HepG2 (cell line): ENCODE measurements around the gene ALOXE3. TPM values are rescaled to one million over a fixed set of nuclear protein-coding genes. Genes with fewer than 3 reads are reported as not detected.

Experiments
- ATAC-seq: fragments of 200-7000 bp; cut with Tn5 transposase; 3 replicates; pipeline ENCODE4 v1.9.1; 2020; ENCODE audit warnings: mild to moderate bottlenecking, moderate library complexity
- BruUV-seq: library from RNA; stranded (reverse); fragments of 400-500 nt; replicated peaks from 2 replicates; lab custom pipeline; 2021; lab: Mats Ljungman, UMichigan
- CTCF ChIA-PET: fragments of 300-600 bp; formaldehyde crosslinking; extraction: SDS; loops from one replicate; lab custom pipeline; 2021; ENCODE audit warnings: low total read pairs, inconsistent platforms, low intra/inter-chr PET ratio; lab: Yijun Ruan, JAX
- POLR2A ChIA-PET: fragments of 350-600 bp; sonication (Branson Sonifier 250); formaldehyde crosslinking; loops from one replicate; lab custom pipeline; 2020; ENCODE audit warnings: antibody characterized with exemption, inconsistent platforms; lab: Yijun Ruan, JAX
- DNase-seq: peaks from one replicate; pipeline ENCODE4 v3.0.0-alpha.2; 2015; ENCODE audit warnings: low spot score
- FAIRE-seq: peaks from 3 replicates; lab custom pipeline; 2011; peaks lifted over from hg19 to GRCh38; lab: Jason Lieb, UNC
- H2AFZ ChIP-seq: one replicate; pipeline ENCODE4 v1.6.1; 2011; ENCODE audit warnings: low read length, inconsistent platforms
- H3K27ac ChIP-seq: fragments of 300-600 bp; 3 replicates; pipeline ENCODE4 v1.8.0; 2011; ENCODE audit warnings: mixed run types, mild to moderate bottlenecking, mixed read lengths, low read length, inconsistent platforms; ENCODE audit not compliant: insufficient read depth; ENCODE audit errors: extremely low read length
- H3K27me3 ChIP-seq, 2 experiments: fragments of 200-600 bp in 1 of 2; 2 replicates in 1 of 2; 3 replicates in 1 of 2; pipeline versions ENCODE4 v1.6.0 to v1.8.0; 2011; ENCODE audit warnings: low read length in 2 of 2, mild to moderate bottlenecking in 2 of 2, moderate library complexity in 2 of 2, inconsistent platforms in 1 of 2; ENCODE audit not compliant: insufficient read depth in 2 of 2, control insufficient read depth in 1 of 2
- H3K36me3 ChIP-seq, 2 experiments: fragments of 200-600 bp in 1 of 2; replicated peaks in 1 of 2; 2 replicates in 1 of 2; 3 replicates in 1 of 2; pipeline versions ENCODE4 v1.5.1 to v1.8.0; 2011; ENCODE audit warnings: low read length in 2 of 2, inconsistent platforms in 1 of 2; ENCODE audit not compliant: insufficient read depth in 2 of 2, control insufficient read depth in 1 of 2
- H3K4me1 ChIP-seq: 2 replicates; pipeline ENCODE4 v1.5.1; 2012; ENCODE audit warnings: low read length, inconsistent platforms; ENCODE audit not compliant: insufficient read depth
- H3K4me2 ChIP-seq: 2 replicates; pipeline ENCODE4 v1.6.0; 2011; ENCODE audit warnings: low read depth, low read length, inconsistent platforms
- H3K4me3 ChIP-seq, 3 experiments: fragments of 200-600 bp in 1 of 3; sonication (generic), shearing (Covaris generic) in 1 of 3; replicated peaks in 1 of 3; 2 replicates each; pipeline ENCODE4 v1.5.1; 2011 to 2016; ENCODE audit warnings: low read length in 3 of 3, inconsistent platforms in 2 of 3, low read depth in 2 of 3, mild to moderate bottlenecking in 2 of 3, control low read depth in 1 of 3, mixed read lengths in 1 of 3; ENCODE audit not compliant: insufficient read depth in 1 of 3
- H3K79me2 ChIP-seq: one replicate; pipeline ENCODE4 v1.6.1; 2011; ENCODE audit warnings: low read length, inconsistent platforms; ENCODE audit not compliant: insufficient read depth
- H3K9ac ChIP-seq: 2 replicates; pipeline ENCODE4 v1.6.0; 2011; ENCODE audit warnings: mild to moderate bottlenecking, low read depth, low read length, inconsistent platforms; ENCODE audit not compliant: insufficient read depth
- H3K9me3 ChIP-seq: 2 replicates; pipeline ENCODE4 v1.5.1; 2012; ENCODE audit warnings: mild to moderate bottlenecking, low read length
- H4K20me1 ChIP-seq: 2 replicates; pipeline ENCODE4 v1.6.0; 2011; ENCODE audit warnings: inconsistent platforms, mild to moderate bottlenecking, low read length, moderate library complexity; ENCODE audit not compliant: insufficient read depth
- ARID5B ChIP-seq: IDR thresholded peaks from 2 replicates; pipeline ENCODE4 v1.4.0; 2020; ENCODE audit warnings: mild to moderate bottlenecking, missing genetic modification reagents
- ARNT2 ChIP-seq: sonication (generic); formaldehyde crosslinking; IDR thresholded peaks from 2 replicates; pipeline ENCODE4 v1.8.0; 2022; ENCODE audit warnings: mild to moderate bottlenecking, low read depth, missing genetic modification reagents, moderate library complexity
- ELF1 ChIP-seq: sonication (generic); formaldehyde crosslinking; IDR thresholded peaks from 2 replicates; pipeline ENCODE4 v1.4.0; 2020; ENCODE audit warnings: missing genetic modification reagents
- IRX3 ChIP-seq: sonication (generic); formaldehyde crosslinking; IDR thresholded peaks from 2 replicates; pipeline ENCODE4 v1.8.1; 2023; ENCODE audit warnings: mild to moderate bottlenecking, low read depth, missing genetic modification reagents, borderline replicate concordance
- KLF16 ChIP-seq, 2 experiments: sonication (generic) in 1 of 2; formaldehyde crosslinking in 1 of 2; IDR thresholded peaks; 2 replicates each; pipeline versions ENCODE4 v1.6.1 to v1.8.0; 2016 to 2023; ENCODE audit warnings: missing genetic modification reagents in 2 of 2, missing compliant biosample characterization in 1 of 2
- KLF6 ChIP-seq: IDR thresholded peaks from 2 replicates; pipeline ENCODE4 v1.8.0; 2016; ENCODE audit warnings: missing biosample characterization, missing genetic modification reagents
- MED1 ChIP-seq: sonication (generic); formaldehyde crosslinking; IDR thresholded peaks from 2 replicates; pipeline ENCODE4 v1.4.0; 2020; ENCODE audit warnings: missing genetic modification reagents
- RBFOX2 ChIP-seq: fragments of 200-400 bp; formaldehyde crosslinking; IDR thresholded peaks from 2 replicates; pipeline ENCODE4 v1.6.1; 2017; ENCODE audit warnings: low read depth, mild to moderate bottlenecking, low read length
- SCMH1 ChIP-seq: sonication (generic); formaldehyde crosslinking; IDR thresholded peaks from 2 replicates; pipeline ENCODE4 v1.9.0; 2021; ENCODE audit warnings: missing genetic modification reagents, mild to moderate bottlenecking, borderline replicate concordance
- TAF1 ChIP-seq: sonication (generic); formaldehyde crosslinking; IDR thresholded peaks from 2 replicates; pipeline ENCODE4 v1.4.0; 2020; ENCODE audit warnings: missing genetic modification reagents
- ZBTB42 ChIP-seq: sonication (generic); formaldehyde crosslinking; IDR thresholded peaks from 2 replicates; pipeline ENCODE4 v1.5.0; 2020; ENCODE audit warnings: mild to moderate bottlenecking, missing genetic modification reagents
- ZNF180 ChIP-seq: sonication (generic); formaldehyde crosslinking; IDR thresholded peaks from 2 replicates; pipeline ENCODE4 v1.4.0; 2020; ENCODE audit warnings: low read depth, missing genetic modification reagents, borderline replicate concordance
- ZNF350 ChIP-seq: sonication (generic); formaldehyde crosslinking; IDR thresholded peaks from 2 replicates; pipeline ENCODE4 v1.4.0; 2020; ENCODE audit warnings: mild to moderate bottlenecking, low read depth, missing genetic modification reagents, borderline replicate concordance
- ZNF788 ChIP-seq: sonication (generic); formaldehyde crosslinking; IDR thresholded peaks from 2 replicates; pipeline ENCODE4 v1.5.0; 2020; ENCODE audit warnings: mild to moderate bottlenecking, missing genetic modification reagents, borderline replicate concordance
- WGBS: methylation state at CpG from one replicate; pipeline ENCODE4 v1.1.6; 2017; ENCODE audit warnings: low lambda C conversion rate; 5-methylcytosine and 5-hydroxymethylcytosine counted together
- in situ Hi-C: cut with HindIII; loops from 2 replicates; pipeline ENCODE4 v1.10.0; 2017; ENCODE audit warnings: low pct_unique_long_range_greater_than_20kb; ENCODE audit not compliant: extremely low pct_ligation_motif_present
- intact Hi-C: fragments of 100-400 bp; cut with micrococcal nuclease; formaldehyde crosslinking; loops from one replicate; pipeline ENCODE4 v1.10.0; 2022; ENCODE audit not compliant: unreplicated experiment
- polyA plus RNA-seq, 8 experiments: library from polyadenylated mRNA; depleted of rRNA in 3 of 8; stranded (reverse) in 7 of 8; unstranded in 1 of 8; fragments of >200 nt; fragmentation: Illumina TruSeq in 4 of 8; extraction: Trizol in 4 of 8; gene quantifications; 2 replicates each; pipeline versions ENCODE4 v1.2.1 to v1.2.3, GENCODE V29; 2011 to 2016; ENCODE audit warnings: low read depth in 4 of 8, missing spikeins in 1 of 8, mixed read lengths in 1 of 8; ENCODE audit not compliant: insufficient read depth in 1 of 8
- total RNA-seq, 5 experiments: library from RNA; depleted of rRNA; stranded (reverse); fragments of >200 nt; fragmentation: Illumina TruSeq; extraction: Trizol; gene quantifications; 2 replicates each; pipeline ENCODE4 v1.2.3, GENCODE V29; 2016; ENCODE audit warnings: low read depth in 1 of 5
- TF ChIP-seq, protein P1 (sequence below): sonication (generic); formaldehyde crosslinking; IDR thresholded peaks from 2 replicates; pipeline ENCODE4 v1.8.1; 2023; ENCODE audit warnings: mild to moderate bottlenecking, missing genetic modification reagents
- TF ChIP-seq, protein P2 (sequence below): sonication (generic); formaldehyde crosslinking; IDR thresholded peaks from 2 replicates; pipeline ENCODE4 v1.5.0; 2020; ENCODE audit warnings: missing genetic modification reagents

Gene ALOXE3
- total and polyA plus RNA-seq, 2 of the 13 experiments (the other 11 are each of a cell fraction or from before 2014, with no cell fraction given): 0.07 TPM; not detected in 1

- Histone ChIP-seq H3K9ac (peak overlapping the region; percentile 80), H3K27me3 (no peaks in the 10 kb centered on the region; a peak in 1 of 5 replicates), H2AFZ (no peak overlapping the region), H3K9me3 (no peaks in the 10 kb centered on the region), H3K4me1 (peaks cover 60% of the 10 kb centered on the region), H4K20me1 (no peaks in the 10 kb centered on the region), H3K36me3 (peaks cover 1 to 7% of the 10 kb centered on the region in 2 experiments; a peak in 3 of 5 replicates), H3K4me3 (peak overlapping the region; percentile 92 to 99 (median 98)), H3K27ac (peak overlapping the region; percentile 95), H3K4me2 (peak overlapping the region; percentile 91), H3K79me2 (peaks cover 18% of the 10 kb centered on the region)
- WGBS: 0% methylated on average over 4 of the region's 13 CpGs
- BruUV-seq: no TSS peak
- in situ Hi-C loops (no loop called here), intact Hi-C loops (no loop called here)
- ATAC-seq (peak; percentile 78), FAIRE-seq (peak; percentile 56), DNase-seq (no peak)
- ChIA-PET CTCF (interaction anchor here (0.7 to 0.9 kb wide), 2 partner anchors 25 to 70 kb away, joined by 3 read pairs; no protein-coding TSS in a partner anchor), POLR2A (interaction anchor here (0.7 to 2.6 kb wide), 15 partner anchors 9 to 131 kb away, joined by 3 to 149 read pairs (median 5); partner anchors contain the start of genes BORCS6, RANGRF, SLC25A35 and TMEM107)
- TF ChIP-seq KLF6 (0 out of 2 replicates have a peak, but pooled peaks have one; percentile 23), ZNF788 (CRISPR knock-in tag) (peak; percentile 50; the same call in 1 of the 2 replicates), KLF16 (CRISPR knock-in tag; IDR thresholded peaks at IDR 0.05) (0 out of 4 replicates have a peak, but pooled peaks of 1 of the 2 experiments have one; percentile 28), ZNF180 (CRISPR knock-in tag) (no peak), ARNT2 (CRISPR knock-in tag) (no peak), MED1 (CRISPR knock-in tag) (0 out of 2 replicates have a peak, but pooled peaks have one; percentile 35), ELF1 (CRISPR knock-in tag) (0 out of 2 replicates have a peak, but pooled peaks have one; percentile 25), ZBTB42 (CRISPR knock-in tag) (no peak), TAF1 (CRISPR knock-in tag) (0 out of 2 replicates have a peak, but pooled peaks have one; percentile 24), ARID5B (CRISPR knock-in tag) (peak; percentile 54), IRX3 (CRISPR knock-in tag) (no peak), ZNF350 (CRISPR knock-in tag) (peak; percentile 49; the same call in 1 of the 2 replicates), RBFOX2 (no peak), SCMH1 (CRISPR knock-in tag) (no peak)
- TF ChIP-seq, protein P1, sequence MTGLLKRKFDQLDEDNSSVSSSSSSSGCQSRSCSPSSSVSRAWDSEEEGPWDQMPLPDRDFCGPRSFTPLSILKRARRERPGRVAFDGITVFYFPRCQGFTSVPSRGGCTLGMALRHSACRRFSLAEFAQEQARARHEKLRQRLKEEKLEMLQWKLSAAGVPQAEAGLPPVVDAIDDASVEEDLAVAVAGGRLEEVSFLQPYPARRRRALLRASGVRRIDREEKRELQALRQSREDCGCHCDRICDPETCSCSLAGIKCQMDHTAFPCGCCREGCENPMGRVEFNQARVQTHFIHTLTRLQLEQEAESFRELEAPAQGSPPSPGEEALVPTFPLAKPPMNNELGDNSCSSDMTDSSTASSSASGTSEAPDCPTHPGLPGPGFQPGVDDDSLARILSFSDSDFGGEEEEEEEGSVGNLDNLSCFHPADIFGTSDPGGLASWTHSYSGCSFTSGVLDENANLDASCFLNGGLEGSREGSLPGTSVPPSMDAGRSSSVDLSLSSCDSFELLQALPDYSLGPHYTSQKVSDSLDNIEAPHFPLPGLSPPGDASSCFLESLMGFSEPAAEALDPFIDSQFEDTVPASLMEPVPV (CRISPR knock-in tag): 0 out of 2 replicates have a peak, but pooled peaks have one; percentile 24
- TF ChIP-seq, protein P2, sequence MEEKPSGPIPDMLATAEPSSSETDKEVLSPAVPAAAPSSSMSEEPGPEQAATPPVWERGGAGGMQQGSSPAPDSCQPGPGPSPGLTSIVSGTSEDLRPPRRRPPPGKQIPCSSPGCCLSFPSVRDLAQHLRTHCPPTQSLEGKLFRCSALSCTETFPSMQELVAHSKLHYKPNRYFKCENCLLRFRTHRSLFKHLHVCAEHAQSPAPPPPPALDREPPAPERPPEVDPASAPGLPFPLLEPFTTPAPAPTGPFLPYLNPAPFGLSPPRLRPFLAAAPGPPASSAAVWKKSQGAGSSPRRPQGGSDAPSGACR: no peak
Observed at GRCh38 chr17:8163978-8164814, 45.9 kb upstream of the ALOXE3 start.
